Measurements from ENCODE around the gene ASB9. TPM values are rescaled to one million over a fixed set of nuclear protein-coding genes. Genes with fewer than 3 reads are reported as not detected.

The ASB9 gene, protein sequence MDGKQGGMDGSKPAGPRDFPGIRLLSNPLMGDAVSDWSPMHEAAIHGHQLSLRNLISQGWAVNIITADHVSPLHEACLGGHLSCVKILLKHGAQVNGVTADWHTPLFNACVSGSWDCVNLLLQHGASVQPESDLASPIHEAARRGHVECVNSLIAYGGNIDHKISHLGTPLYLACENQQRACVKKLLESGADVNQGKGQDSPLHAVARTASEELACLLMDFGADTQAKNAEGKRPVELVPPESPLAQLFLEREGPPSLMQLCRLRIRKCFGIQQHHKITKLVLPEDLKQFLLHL
- 1.6 and 2.6 TPM in 2 replicates for total RNA-seq

DNA sequence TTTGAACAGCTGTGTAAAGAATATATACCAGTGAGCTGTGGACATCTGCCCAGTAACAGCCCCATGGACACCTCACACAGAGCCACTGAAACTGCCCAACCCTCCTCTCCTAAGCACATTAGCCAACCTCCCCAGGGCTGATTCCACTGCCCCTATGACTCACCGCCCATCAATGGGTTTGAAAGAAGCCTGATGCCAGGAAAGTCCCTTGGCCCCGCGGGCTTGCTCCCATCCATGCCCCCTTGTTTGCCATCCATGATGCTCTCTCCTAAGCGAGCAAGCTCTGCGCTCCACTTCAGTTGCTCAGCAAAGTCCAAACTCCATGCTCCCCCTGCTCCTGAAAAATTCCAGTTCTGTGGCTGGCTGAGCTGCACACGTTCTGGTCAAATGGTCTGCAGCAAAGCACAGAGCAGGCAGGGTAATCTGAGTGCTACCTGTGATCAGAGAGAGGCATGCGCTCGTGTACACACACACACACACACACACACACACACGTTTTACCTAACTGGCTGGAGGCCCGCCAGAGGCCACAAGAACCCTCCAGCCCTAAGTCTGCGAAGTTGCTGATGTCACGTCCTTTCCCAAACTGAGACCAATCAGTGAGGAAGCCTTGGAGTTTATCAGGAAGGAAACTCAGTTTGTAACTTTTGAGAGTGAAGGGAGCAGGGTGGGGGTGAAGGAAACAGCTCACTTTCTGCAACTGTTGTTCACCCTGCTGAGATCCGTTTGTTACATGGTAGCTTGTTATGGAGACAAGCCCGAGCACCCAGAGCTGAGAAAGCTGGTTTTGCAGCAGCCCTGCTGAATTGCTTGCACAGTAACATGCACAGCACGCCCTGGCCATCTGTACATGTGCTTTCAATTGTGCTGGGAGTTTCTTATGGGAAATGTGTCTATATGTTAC, at the start of gene ASB9:
ASB9 (minus strand) TSS at position 466 of the 904 bp plus-strand sequence; CDS start at position 257, 209 bp downstream.

DNA sequence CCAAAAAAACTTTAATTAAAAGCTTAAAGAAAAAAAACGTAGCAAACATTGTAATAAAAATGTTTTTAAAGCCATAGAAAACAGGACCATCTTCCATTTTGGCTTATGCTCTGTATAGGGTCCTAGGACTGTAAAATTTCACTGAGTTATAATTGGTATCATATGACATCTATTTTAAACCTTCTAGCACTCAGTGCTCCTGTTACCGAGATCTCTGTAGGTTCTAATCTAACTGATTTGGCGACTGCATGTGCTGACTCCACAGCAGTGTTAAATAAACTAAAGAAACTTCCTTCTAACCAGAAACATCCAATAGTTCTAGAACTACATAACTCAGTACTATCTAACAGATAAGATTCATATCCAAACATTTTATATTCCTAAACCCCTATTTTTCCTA, 45.6 kb upstream of the ASB9 start, which contains the start of gene ASB11:
ASB11 (minus strand) TSS at position 132 of the 400 bp plus-strand sequence; CDS start at position 97, 35 bp downstream.

Other genes starting within 250 kb of the ASB9 start
- 0.06 TPM in 1 of 2 replicates, not detected in the other for gene ASB11, start 45.6 kb upstream of the ASB9 start, total RNA-seq
- 9.3 and 9.5 TPM in 2 replicates for gene PIGA, start 65.4 kb upstream of the ASB9 start, total RNA-seq
- 0.37 and 0.40 TPM in 2 replicates for gene VEGFD, start 114.3 kb upstream of the ASB9 start, total RNA-seq
- gene PIR, start 223.2 kb upstream of the ASB9 start, total RNA-seq, result 14.5 and 15.5 TPM in 2 replicates
- gene BMX, start 230.7 kb upstream of the ASB9 start, total RNA-seq, result 2.6 and 4.6 TPM in 2 replicates